Vagina (tissue), 2 donors: ENCODE data around the gene PIK3CB.
"Not testable (repeated sequence)": the region's sequence is repeated elsewhere in the genome, so short reads cannot be mapped to it uniquely, and the experiment has no call there.

Source experiments
- POLR2A ChIP-seq, 2 donors: fragments of 450-650 bp; IDR thresholded peaks; one replicate each; pipeline ENCODE4 v1.6.1; 2017; ENCODE audit warnings: antibody characterized with exemption in 2 of 2, mild to moderate bottlenecking in 2 of 2, moderate library complexity in 2 of 2
- TF ChIP-seq, protein P1 (sequence below), 3 experiments: fragments of 450-650 bp in 2 of 3; fragments of 200-600 bp in 1 of 3; sonication (generic) in 1 of 3; IDR thresholded peaks; one replicate each; pipeline ENCODE4 v1.5.1; 2017 to 2019; ENCODE audit warnings: antibody characterized with exemption in 3 of 3, mild to moderate bottlenecking in 2 of 3, moderate library complexity in 2 of 3

DNA sequence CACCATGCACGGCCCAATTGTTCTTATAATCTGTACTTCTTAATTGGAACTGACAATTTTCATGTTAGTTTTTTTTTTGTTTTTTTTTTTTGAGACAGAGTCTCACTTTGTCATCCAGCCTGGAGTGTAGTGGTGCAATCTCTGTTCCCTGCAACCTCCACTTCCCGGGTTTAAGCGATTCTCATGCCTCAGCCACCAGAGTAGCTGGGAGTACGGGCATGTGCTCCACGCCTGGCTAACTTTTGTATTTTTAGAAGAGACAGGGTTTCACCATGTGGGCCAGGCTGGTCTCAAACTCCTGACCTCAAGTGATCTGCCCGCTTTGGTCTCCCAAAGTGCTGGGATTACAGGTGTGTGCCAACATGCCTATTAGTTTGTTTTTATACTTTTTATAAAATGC is 153.8 kb downstream of the PIK3CB start:
- TF ChIP-seq, protein P1, sequence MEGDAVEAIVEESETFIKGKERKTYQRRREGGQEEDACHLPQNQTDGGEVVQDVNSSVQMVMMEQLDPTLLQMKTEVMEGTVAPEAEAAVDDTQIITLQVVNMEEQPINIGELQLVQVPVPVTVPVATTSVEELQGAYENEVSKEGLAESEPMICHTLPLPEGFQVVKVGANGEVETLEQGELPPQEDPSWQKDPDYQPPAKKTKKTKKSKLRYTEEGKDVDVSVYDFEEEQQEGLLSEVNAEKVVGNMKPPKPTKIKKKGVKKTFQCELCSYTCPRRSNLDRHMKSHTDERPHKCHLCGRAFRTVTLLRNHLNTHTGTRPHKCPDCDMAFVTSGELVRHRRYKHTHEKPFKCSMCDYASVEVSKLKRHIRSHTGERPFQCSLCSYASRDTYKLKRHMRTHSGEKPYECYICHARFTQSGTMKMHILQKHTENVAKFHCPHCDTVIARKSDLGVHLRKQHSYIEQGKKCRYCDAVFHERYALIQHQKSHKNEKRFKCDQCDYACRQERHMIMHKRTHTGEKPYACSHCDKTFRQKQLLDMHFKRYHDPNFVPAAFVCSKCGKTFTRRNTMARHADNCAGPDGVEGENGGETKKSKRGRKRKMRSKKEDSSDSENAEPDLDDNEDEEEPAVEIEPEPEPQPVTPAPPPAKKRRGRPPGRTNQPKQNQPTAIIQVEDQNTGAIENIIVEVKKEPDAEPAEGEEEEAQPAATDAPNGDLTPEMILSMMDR (IDR thresholded peaks at IDR 0.05) = not testable (repeated sequence)
- not testable (repeated sequence) for TF ChIP-seq POLR2A (IDR thresholded peaks at IDR 0.05)
